HG03342 (cell line): Measurements from ENCODE around the gene ATP6V1C2.
"Not testable (repeated sequence)": the region's sequence is repeated elsewhere in the genome, so short reads cannot be mapped to it uniquely, and the experiment has no call there.

Experiments
- ATAC-seq: cut with Tn5 transposase; IDR thresholded peaks from one replicate; pipeline ENCODE4 v1.9.1; 2021; ENCODE audit warnings: mild to moderate bottlenecking, moderate library complexity; ENCODE audit not compliant: unreplicated experiment

ATP6V1C2 gene

GRCh38 chr2:10765914-10766313, 44.5 kb downstream of the ATP6V1C2 start:
- ATAC-seq = no peak

GRCh38 chr2:10768063-10768507, 46.7 kb downstream of the ATP6V1C2 start:
- ATAC-seq = no peak

- no peak for ATAC-seq
Observed at GRCh38 chr2:10770956-10771750, 49.7 kb downstream of the ATP6V1C2 start.

GRCh38 chr2:10771786-10772185, 50.4 kb downstream of the ATP6V1C2 start:
- ATAC-seq = no peak

- no peak for ATAC-seq
Observed at GRCh38 chr2:10772201-10772867, 50.9 kb downstream of the ATP6V1C2 start.

GRCh38 chr2:10772868-10773215, 51.4 kb downstream of the ATP6V1C2 start:
- no peak for ATAC-seq

- no peak for ATAC-seq
Observed at GRCh38 chr2:10773821-10774341, 52.5 kb downstream of the ATP6V1C2 start.

GRCh38 chr2:10774394-10774793, 53.0 kb downstream of the ATP6V1C2 start:
- ATAC-seq = no peak

- no peak for ATAC-seq
Observed at GRCh38 chr2:10775021-10775780, 53.8 kb downstream of the ATP6V1C2 start.

GRCh38 chr2:10775831-10776230, 54.4 kb downstream of the ATP6V1C2 start:
- ATAC-seq = no peak

GRCh38 chr2:10776231-10776977, 55.0 kb downstream of the ATP6V1C2 start:
- ATAC-seq = no peak

GRCh38 chr2:10777111-10777841, 55.8 kb downstream of the ATP6V1C2 start:
- no peak for ATAC-seq

GRCh38 chr2:10777842-10778723, 56.7 kb downstream of the ATP6V1C2 start:
- ATAC-seq = no peak

- ATAC-seq = no peak
Observed at GRCh38 chr2:10778724-10779115, 57.3 kb downstream of the ATP6V1C2 start.

GRCh38 chr2:10779776-10780490, 58.5 kb downstream of the ATP6V1C2 start:
- no peak for ATAC-seq

- ATAC-seq = no peak
Observed at GRCh38 chr2:10780491-10780820, 59.0 kb downstream of the ATP6V1C2 start.

GRCh38 chr2:10780821-10781220, 59.4 kb downstream of the ATP6V1C2 start:
- ATAC-seq = not testable (repeated sequence)

GRCh38 chr2:10781746-10782145, 60.3 kb downstream of the ATP6V1C2 start:
- no peak for ATAC-seq

GRCh38 chr2:10783421-10783820, 62.0 kb downstream of the ATP6V1C2 start:
- ATAC-seq = no peak
